Fibroblast of lung (primary cell): ENCODE data around the gene EFNA5.

ENCODE experiments used
- EZH2 ChIP-seq: IDR thresholded peaks from 2 replicates; pipeline ENCODE4 v1.5.1; 2012; ENCODE audit warnings: low read length, control low read depth, mild to moderate bottlenecking; ENCODE audit errors: missing control alignments
- TF ChIP-seq, protein P1 (sequence below), 2 donors: IDR thresholded peaks in 1 of 2; conservative IDR thresholded peaks in 1 of 2; 1 replicate in 1 of 2; 2 replicates in 1 of 2; pipeline ENCODE4 v1.5.1; 2011 to 2012; ENCODE audit warnings: low read length in 2 of 2, control low read depth in 1 of 2, inconsistent platforms in 1 of 2, low read depth in 1 of 2, mild to moderate bottlenecking in 1 of 2

- TF ChIP-seq, protein P1, sequence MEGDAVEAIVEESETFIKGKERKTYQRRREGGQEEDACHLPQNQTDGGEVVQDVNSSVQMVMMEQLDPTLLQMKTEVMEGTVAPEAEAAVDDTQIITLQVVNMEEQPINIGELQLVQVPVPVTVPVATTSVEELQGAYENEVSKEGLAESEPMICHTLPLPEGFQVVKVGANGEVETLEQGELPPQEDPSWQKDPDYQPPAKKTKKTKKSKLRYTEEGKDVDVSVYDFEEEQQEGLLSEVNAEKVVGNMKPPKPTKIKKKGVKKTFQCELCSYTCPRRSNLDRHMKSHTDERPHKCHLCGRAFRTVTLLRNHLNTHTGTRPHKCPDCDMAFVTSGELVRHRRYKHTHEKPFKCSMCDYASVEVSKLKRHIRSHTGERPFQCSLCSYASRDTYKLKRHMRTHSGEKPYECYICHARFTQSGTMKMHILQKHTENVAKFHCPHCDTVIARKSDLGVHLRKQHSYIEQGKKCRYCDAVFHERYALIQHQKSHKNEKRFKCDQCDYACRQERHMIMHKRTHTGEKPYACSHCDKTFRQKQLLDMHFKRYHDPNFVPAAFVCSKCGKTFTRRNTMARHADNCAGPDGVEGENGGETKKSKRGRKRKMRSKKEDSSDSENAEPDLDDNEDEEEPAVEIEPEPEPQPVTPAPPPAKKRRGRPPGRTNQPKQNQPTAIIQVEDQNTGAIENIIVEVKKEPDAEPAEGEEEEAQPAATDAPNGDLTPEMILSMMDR (conservative IDR thresholded peaks at IDR 0.05 in 1 of 2, IDR thresholded peaks at IDR 0.05 in 1 of 2; ENCODE audit: low read depth in 1 of 2, low read length in 2 of 2): no peak
- no peak for TF ChIP-seq EZH2
These were observed 59.9 kb downstream of the EFNA5 start for GRCh38 chr5:107610798-107611197.
